ENCODE data around the gene MPPED1. TPM values are rescaled to one million over a fixed set of nuclear protein-coding genes. Genes with fewer than 3 reads are reported as not detected.

MPPED1 gene
- total and polyA plus RNA-seq, 4 donors: 14.3 to 23.3 (median 16.0) TPM

DNA sequence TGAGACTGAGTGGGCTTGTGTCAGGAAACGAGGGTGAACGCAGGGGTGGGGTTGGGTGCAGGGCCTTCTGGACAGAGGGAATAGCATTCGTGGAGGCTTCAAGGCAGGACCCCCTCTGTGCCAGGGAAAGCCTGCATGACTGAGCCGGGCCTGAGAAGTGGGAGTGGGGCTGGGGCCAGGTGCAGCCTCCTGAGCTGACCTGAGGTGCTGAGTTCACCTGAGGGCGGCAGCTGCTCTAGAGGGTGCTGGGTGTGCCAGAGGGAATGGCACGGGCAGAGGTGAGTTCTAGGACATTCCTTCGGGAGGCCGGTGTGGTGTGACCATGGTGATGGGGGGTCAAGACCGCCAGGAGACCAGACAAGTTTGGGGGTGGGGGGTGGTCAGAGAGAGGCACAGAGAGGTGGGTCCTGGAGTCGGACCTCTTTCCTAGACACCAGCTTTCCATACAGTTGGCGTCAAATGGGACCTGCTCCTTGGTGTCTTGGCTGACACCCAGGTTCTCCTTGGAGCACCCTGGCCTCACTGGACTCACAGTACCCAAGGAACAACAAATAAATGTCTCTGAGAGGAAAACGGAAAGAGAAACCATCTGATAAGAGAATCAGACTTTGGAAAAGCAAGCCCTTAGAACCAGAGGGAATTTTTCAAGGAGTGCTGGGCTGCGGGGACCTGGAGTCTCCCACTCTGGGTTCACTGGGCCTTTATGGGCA is 7.7 kb downstream of the MPPED1 start:
- peaks cover 10% of the 10 kb centered on the region for H3K27me3 ChIP-seq (ENCODE audit: control insufficient read depth, insufficient read depth, low read length)
- no peak overlapping the region for H3K27ac ChIP-seq (ENCODE audit: low read depth, low read length)
- no peak for DNase-seq (ENCODE audit: low read depth in 4 of 6, low spot score in 6 of 6)
- WGBS (ENCODE audit: insufficient coverage): 85% methylated on average over 9 of the region's 13 CpGs
- H3K4me3 ChIP-seq (ENCODE audit: low read depth, low read length): no peak overlapping the region
- peaks cover 6% of the 10 kb centered on the region for H3K36me3 ChIP-seq (ENCODE audit: control insufficient read depth, insufficient read depth, low read length)
- H3K9me3 ChIP-seq (ENCODE audit: control insufficient read depth, insufficient read depth, low read length): no peaks in the 10 kb centered on the region
- H3K4me1 ChIP-seq (ENCODE audit: control insufficient read depth, insufficient read depth, low read length): peaks cover 27% of the 10 kb centered on the region

DNA sequence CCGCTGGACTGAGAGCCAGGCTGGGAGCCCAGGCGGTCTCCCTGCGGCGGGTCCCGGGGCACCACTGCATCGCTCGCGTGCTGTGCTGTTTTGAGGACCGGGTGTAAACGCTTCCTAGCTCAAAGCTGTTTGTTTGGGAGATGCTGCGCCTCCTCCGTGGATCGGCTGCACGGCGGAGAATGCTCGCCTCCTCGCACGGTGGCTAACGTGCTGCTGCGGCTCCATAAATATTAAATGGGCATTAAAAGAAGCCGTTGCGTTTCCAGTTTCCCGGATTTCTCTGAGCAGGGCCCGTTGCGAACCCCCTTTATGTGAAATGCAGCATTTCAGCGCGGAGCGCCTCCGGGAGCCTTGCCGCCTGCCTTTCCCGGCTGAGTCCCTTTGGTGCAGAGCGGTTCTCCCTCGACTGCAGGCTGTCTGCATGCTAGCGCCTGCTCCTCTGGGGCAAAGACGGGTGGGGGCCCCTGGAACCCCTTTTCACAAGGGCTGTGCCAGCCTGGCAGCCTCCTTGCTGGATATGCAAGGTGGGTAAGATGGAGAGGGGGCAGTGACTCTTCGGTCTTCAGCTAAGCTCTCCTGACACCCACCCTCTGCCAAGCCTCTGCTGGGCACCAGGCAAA is 9.3 kb downstream of the MPPED1 start:
- H3K27me3 ChIP-seq (ENCODE audit: control insufficient read depth, insufficient read depth, low read length): peaks cover 2% of the 10 kb centered on the region
- peaks cover 11% of the 10 kb centered on the region for H3K36me3 ChIP-seq (ENCODE audit: control insufficient read depth, insufficient read depth, low read length)
- H3K27ac ChIP-seq (ENCODE audit: low read depth, low read length): no peak overlapping the region
- peaks cover 33% of the 10 kb centered on the region for H3K4me1 ChIP-seq (ENCODE audit: control insufficient read depth, insufficient read depth, low read length)
- WGBS (ENCODE audit: insufficient coverage): 59% methylated on average over 33 of the region's 36 CpGs
- H3K9me3 ChIP-seq (ENCODE audit: control insufficient read depth, insufficient read depth, low read length): no peaks in the 10 kb centered on the region
- no peak overlapping the region for H3K4me3 ChIP-seq (ENCODE audit: low read depth, low read length)
- DNase-seq (ENCODE audit: low read depth in 4 of 6, low spot score in 6 of 6): peak in 2 of 6 donors; percentile 37 to 73

DNA sequence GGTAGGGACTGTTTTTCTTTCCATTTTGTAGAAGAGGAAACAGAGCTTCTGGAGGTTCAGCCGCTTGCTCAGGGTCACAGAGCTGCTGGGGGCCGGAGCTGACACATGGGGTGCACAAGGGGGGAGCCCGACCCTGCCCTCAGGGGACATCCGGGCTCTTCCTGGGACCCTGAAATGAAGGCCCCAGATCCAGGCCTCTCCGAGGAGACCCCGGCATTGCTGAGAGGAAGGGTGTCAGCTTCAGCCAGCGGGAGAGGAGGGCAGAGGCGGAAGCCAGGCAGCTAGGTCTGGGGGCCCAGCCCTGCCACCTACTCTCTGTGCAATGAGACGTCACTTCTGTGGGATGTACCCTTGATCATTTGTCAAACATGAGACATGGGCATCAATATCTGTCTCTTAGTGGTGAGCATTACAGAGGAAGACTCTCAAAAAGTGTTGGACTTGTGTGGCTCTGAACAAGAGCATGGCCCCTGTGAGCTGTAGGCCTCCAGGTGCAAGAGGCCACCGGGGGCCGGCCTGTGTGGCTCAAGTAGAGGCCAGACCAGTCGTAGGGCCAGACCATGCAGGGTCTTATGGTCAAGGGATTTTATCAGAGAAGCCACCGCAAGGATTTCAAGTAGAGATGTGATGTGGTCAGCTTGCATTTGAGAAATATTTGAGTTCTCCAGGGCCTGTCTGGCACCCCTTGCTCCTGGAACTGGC is 10.3 kb downstream of the MPPED1 start:
- no peak overlapping the region for H3K27ac ChIP-seq (ENCODE audit: low read depth, low read length)
- H3K4me3 ChIP-seq (ENCODE audit: low read depth, low read length): no peak overlapping the region
- DNase-seq (ENCODE audit: low read depth in 4 of 6, low spot score in 6 of 6): no peak
- peaks cover 37% of the 10 kb centered on the region for H3K4me1 ChIP-seq (ENCODE audit: control insufficient read depth, insufficient read depth, low read length)
- H3K36me3 ChIP-seq (ENCODE audit: control insufficient read depth, insufficient read depth, low read length): peaks cover 15% of the 10 kb centered on the region
- 89% methylated on average over 13 of the region's 13 CpGs for WGBS (ENCODE audit: insufficient coverage)
- H3K27me3 ChIP-seq (ENCODE audit: control insufficient read depth, insufficient read depth, low read length): peaks cover 2% of the 10 kb centered on the region
- no peaks in the 10 kb centered on the region for H3K9me3 ChIP-seq (ENCODE audit: control insufficient read depth, insufficient read depth, low read length)

DNA sequence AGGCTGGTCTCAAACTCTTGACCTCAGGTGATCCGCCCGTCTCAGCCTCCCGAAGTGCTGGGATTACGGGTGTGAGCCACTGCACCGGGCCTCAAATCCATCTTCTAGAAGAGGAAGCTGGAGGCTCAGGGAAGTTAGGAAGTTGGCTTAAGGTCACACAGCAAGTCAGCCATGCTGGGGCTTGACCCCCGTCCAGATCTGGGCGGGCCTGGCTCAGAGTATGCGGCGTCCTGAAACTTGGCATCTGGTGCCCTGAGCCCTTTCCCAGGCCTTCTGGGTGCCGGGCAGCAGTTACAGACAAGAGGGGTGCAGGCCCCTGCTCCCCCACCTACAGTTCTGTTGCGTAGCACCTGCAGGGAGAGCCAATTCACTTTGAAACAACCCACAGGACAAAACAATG is 11.2 kb downstream of the MPPED1 start:
- no peak for DNase-seq (ENCODE audit: low read depth in 4 of 6, low spot score in 6 of 6)
- Histone ChIP-seq H3K36me3 (ENCODE audit: control insufficient read depth, insufficient read depth, low read length) (peaks cover 15% of the 10 kb centered on the region), H3K4me3 (ENCODE audit: low read depth, low read length) (no peak overlapping the region), H3K27ac (ENCODE audit: low read depth, low read length) (no peak overlapping the region), H3K4me1 (ENCODE audit: control insufficient read depth, insufficient read depth, low read length) (peaks cover 41% of the 10 kb centered on the region), H3K27me3 (ENCODE audit: control insufficient read depth, insufficient read depth, low read length) (peaks cover 2% of the 10 kb centered on the region), H3K9me3 (ENCODE audit: control insufficient read depth, insufficient read depth, low read length) (no peaks in the 10 kb centered on the region)
- 94% methylated on average over 10 of the region's 11 CpGs for WGBS (ENCODE audit: insufficient coverage)

DNA sequence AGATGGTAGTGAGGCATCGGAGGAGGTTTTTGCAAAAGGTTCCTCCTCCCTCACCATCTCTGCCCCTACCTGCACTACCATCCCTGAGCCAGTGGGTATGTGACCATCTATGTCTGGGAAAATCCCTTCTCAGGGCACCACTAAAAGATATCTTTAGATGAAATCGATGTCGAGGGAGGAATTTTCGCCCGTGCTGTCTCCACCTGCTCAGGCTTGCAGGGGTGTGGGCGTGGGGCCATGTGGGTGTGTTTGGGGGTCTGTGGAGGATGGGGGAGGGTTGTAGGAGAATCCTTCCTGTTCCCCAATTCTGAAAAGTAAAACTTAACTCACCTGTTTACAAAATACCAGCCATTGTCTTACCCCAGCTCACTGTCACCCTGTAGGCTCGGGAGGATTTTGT is 12.4 kb downstream of the MPPED1 start:
- Histone ChIP-seq H3K27ac (ENCODE audit: low read depth, low read length) (no peak overlapping the region), H3K36me3 (ENCODE audit: control insufficient read depth, insufficient read depth, low read length) (peaks cover 15% of the 10 kb centered on the region), H3K4me1 (ENCODE audit: control insufficient read depth, insufficient read depth, low read length) (peaks cover 46% of the 10 kb centered on the region), H3K4me3 (ENCODE audit: low read depth, low read length) (no peak overlapping the region), H3K9me3 (ENCODE audit: control insufficient read depth, insufficient read depth, low read length) (no peaks in the 10 kb centered on the region), H3K27me3 (ENCODE audit: control insufficient read depth, insufficient read depth, low read length) (peaks cover 2% of the 10 kb centered on the region)
- WGBS (ENCODE audit: insufficient coverage): no CpG with 5 or more reads among the region's 7 CpGs
- DNase-seq (ENCODE audit: low read depth in 4 of 6, low spot score in 6 of 6): no peak

DNA sequence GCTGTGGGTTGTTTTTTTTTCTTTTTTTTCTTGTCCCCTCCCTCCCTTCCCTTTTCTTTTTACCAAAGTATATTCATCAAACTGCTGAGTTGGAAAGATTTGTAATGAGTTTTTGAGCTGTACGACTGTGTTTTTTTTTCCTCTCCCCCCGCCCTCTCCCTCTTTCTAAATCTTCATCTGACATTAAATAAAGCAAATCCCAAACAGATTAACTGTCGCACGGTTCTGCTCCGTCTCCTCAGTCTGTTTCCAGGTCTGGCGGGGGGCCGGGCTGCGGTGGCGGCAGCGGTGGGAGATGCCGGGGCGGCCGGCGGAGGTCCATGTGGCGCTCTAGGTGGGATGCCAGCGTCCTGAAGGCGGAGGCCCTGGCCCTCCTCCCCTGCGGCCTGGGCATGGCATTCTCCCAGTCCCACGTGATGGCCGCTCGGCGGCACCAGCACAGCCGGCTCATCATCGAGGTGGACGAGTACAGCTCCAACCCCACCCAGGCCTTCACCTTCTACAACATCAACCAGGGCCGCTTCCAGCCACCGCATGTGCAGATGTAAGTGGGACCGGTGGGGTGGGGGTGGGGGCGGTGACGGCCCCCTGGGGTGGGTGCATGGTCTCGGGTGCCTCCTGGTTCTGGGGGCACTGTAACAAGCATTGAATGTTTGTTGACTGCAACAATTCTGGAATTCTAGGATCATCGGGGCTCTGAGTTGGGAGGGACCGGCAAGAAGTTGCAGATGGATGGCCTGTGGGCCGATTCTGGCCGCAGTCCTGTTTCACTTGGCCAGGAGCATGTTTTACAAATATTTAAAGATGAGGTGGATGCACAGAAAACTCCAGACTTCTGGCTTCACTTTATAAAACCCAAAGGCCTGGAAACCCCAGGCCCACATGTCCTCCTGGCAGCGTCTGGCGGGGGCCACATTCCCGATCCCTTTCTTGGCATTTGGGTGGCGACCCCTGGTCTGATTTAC is 13.1 kb downstream of the MPPED1 start:
- H3K27ac ChIP-seq (ENCODE audit: low read depth, low read length): peak overlapping the region; percentile 40
- DNase-seq (ENCODE audit: low read depth in 4 of 6, low spot score in 6 of 6): peak in 2 of 6 donors; percentile 63 to 66
- no peaks in the 10 kb centered on the region for H3K9me3 ChIP-seq (ENCODE audit: control insufficient read depth, insufficient read depth, low read length)
- peaks cover 46% of the 10 kb centered on the region for H3K4me1 ChIP-seq (ENCODE audit: control insufficient read depth, insufficient read depth, low read length)
- peaks cover 2% of the 10 kb centered on the region for H3K27me3 ChIP-seq (ENCODE audit: control insufficient read depth, insufficient read depth, low read length)
- H3K36me3 ChIP-seq (ENCODE audit: control insufficient read depth, insufficient read depth, low read length): peaks cover 15% of the 10 kb centered on the region
- 80% methylated on average over 29 of the region's 39 CpGs for WGBS (ENCODE audit: insufficient coverage)
- H3K4me3 ChIP-seq (ENCODE audit: low read depth, low read length): no peak overlapping the region

DNA sequence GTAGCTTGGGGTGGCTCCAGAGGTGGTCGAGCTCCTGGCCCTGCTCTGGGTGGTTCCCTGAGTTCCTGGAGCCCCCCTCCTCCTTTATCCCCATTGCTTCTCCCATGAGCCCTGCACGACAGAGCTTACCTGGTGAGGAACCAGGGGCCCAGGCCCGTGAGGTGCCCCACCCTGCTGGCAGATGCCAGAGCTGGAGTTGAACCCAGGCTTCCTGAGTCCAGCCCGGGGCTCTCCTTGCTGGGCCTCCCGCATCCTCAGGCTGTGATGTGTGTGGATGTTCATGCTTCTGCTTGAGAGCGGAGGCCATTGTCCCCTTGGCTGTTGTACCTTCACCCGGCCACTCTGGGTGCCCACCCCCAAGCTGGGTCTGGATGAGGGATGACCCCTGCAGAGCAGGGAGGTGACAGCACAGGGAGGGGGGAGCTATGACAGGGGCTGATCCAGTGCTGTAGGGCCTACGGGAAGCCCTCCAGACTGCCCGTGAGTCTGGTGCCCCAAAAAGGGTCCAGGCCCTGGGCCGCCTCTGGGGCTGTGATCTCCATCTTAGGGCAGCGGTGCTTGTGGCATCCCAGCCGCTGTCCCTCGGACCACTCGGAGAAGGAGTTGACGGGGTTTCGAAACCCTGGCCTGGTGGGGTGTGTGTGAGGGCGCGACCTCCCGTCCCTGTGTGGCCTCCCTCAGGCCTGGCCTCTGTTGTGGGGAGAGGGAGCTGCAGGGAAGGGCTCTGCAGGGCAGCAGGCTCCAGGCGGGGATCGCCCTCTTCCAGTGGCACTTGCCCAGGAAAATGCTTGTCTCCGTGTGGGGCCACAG is 14.4 kb downstream of the MPPED1 start:
- Histone ChIP-seq H3K27me3 (ENCODE audit: control insufficient read depth, insufficient read depth, low read length) (peaks cover 2% of the 10 kb centered on the region), H3K9me3 (ENCODE audit: control insufficient read depth, insufficient read depth, low read length) (no peaks in the 10 kb centered on the region), H3K4me1 (ENCODE audit: control insufficient read depth, insufficient read depth, low read length) (peaks cover 41% of the 10 kb centered on the region), H3K27ac (ENCODE audit: low read depth, low read length) (no peak overlapping the region), H3K36me3 (ENCODE audit: control insufficient read depth, insufficient read depth, low read length) (peaks cover 15% of the 10 kb centered on the region), H3K4me3 (ENCODE audit: low read depth, low read length) (no peak overlapping the region)
- WGBS (ENCODE audit: insufficient coverage): 84% methylated on average over 20 of the region's 22 CpGs
- DNase-seq (ENCODE audit: low read depth in 4 of 6, low spot score in 6 of 6): no peak

DNA sequence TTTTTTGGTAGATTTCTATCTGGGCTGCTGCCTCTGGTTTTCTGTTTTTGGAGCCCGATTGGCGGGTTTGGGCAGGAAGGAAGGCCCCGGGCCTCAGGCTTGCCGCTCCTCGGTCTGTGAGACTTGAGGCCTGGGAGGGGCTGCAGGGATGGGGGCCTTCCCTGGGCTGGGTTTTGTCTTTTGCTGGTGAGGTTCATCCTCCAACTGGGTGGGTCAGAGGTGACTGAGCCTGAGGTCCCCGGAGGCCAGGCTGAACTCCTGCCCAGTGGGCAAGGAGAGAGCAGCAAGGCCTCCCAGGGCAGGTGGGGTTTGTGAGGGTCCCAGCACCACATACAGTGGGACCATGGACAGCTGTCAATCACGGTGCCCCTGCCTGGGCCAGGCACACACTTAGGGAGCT is 15.0 kb downstream of the MPPED1 start:
- 73% methylated on average over 7 of the region's 7 CpGs for WGBS (ENCODE audit: insufficient coverage)
- DNase-seq (ENCODE audit: low read depth in 4 of 6, low spot score in 6 of 6): no peak
- Histone ChIP-seq H3K4me3 (ENCODE audit: low read depth, low read length) (no peak overlapping the region), H3K36me3 (ENCODE audit: control insufficient read depth, insufficient read depth, low read length) (peaks cover 14% of the 10 kb centered on the region), H3K27me3 (ENCODE audit: control insufficient read depth, insufficient read depth, low read length) (peaks cover 2% of the 10 kb centered on the region), H3K27ac (ENCODE audit: low read depth, low read length) (no peak overlapping the region), H3K9me3 (ENCODE audit: control insufficient read depth, insufficient read depth, low read length) (no peaks in the 10 kb centered on the region), H3K4me1 (ENCODE audit: control insufficient read depth, insufficient read depth, low read length) (peaks cover 39% of the 10 kb centered on the region)

Data from spinal cord (tissue), 10 donors.